Left kidney (tissue), 8 donors: ENCODE results near the gene OR2M7. TPM values are rescaled to one million over a fixed set of nuclear protein-coding genes. Genes with fewer than 3 reads are reported as not detected.
"Not testable (repeated sequence)": the region's sequence is repeated elsewhere in the genome, so short reads cannot be mapped to it uniquely, and the experiment has no call there.

ENCODE experiments used
- DNase-seq: peaks from one replicate; pipeline ENCODE4 v3.0.0-alpha.2; 2013
- long read RNA-seq, 8 donors: transcript quantifications; one replicate each; lab custom pipeline, GENCODE V29; 2026
- polyA plus RNA-seq: library from polyadenylated mRNA; unstranded; fragments of 120-200 nt; gene quantifications from one replicate; pipeline ENCODE4 v1.2.1, GENCODE V29; 2013; ENCODE audit not compliant: insufficient read length

OR2M7 gene
- polyA plus RNA-seq, result not detected
- long read RNA-seq, donor 1, result 0 reads
- long read RNA-seq, donor 2, result 0 reads
- long read RNA-seq, donor 3, result 0 reads
- long read RNA-seq, donor 4, result 0 reads
- long read RNA-seq, donor 5, result 0 reads
- long read RNA-seq, donor 6, result 0 reads
- long read RNA-seq, donor 7, result 0 reads
- long read RNA-seq, donor 8, result 0 reads

GRCh38 chr1:248324468-248324867 is at the start of gene OR2M7:
Gene OR2M7, minus strand, starts transcription at chr1:248324568. Its CDS starts 0 bp downstream, at chr1:248324568.
- no peak for DNase-seq

DNA sequence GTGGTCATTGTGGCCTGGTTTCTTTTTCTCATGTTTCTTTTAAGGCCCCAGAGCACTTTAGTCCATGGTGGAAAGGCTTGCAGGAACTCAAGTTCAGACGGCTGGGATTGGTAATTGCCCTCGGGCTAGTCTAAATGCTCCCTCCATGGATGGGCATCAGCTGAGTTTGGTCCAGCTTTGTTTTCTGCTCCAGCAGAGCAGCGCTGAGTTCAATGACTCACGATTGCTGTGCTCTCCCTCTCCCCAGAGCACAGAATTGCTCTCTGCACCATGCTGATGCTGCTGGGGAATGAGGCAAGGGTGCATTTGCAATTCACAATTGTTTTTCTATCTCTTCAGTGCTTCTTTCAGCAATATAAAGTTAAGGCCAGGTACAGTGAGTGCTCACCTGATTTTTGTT is 49.4 kb upstream of the OR2M7 start:
- DNase-seq, result no peak

GRCh38 chr1:248372394-248372793 is 48.0 kb upstream of the OR2M7 start:
- no peak for DNase-seq

- DNase-seq, result no peak
Observed at GRCh38 chr1:248366609-248367008, 42.2 kb upstream of the OR2M7 start.

DNA sequence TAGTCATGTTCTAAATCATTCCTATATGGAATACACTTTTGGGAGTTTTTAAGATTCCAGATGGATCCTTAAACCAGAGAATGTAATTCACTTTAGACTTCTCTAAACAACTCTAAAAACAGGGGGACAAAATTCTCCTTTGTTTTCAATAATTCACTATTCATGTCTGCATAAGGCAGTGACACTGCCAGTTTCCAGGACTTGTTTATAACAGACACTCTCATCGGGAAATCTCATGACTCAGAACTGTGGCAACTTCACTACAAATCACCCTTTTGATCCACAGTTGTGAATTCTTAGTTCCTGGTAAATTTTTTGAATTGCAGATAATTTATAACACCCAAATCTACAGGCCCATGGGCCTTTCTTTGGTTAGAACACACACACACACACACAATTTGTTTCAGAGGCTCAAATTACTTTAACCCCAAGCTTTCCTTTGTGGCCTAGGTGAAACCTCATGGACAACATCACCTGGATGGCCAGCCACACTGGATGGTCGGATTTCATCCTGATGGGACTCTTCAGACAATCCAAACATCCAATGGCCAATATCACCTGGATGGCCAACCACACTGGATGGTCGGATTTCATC is 36.9 kb upstream of the OR2M7 start, which contains the start of gene OR2T4:
OR2T4 (plus strand) TSS at position 545 of the 595 bp plus-strand sequence; CDS start at position 545, 0 bp downstream.
- DNase-seq, result no peak

GRCh38 chr1:248359415-248359814 is 35.0 kb upstream of the OR2M7 start:
- DNase-seq, result no peak

- no peak for DNase-seq
Observed at GRCh38 chr1:248348475-248348874, 24.1 kb upstream of the OR2M7 start, which contains the start of gene OR14C36. Gene OR14C36, plus strand, starts transcription at chr1:248348775. Its CDS starts 0 bp downstream, at chr1:248348775.

GRCh38 chr1:248343451-248343850 is 19.1 kb upstream of the OR2M7 start:
- DNase-seq, result no peak

- no peak for DNase-seq
Observed at GRCh38 chr1:248316796-248317195, 7.6 kb downstream of the OR2M7 start.

- not testable (repeated sequence) for DNase-seq
Observed at GRCh38 chr1:248306740-248307139, 17.6 kb downstream of the OR2M7 start.

DNA sequence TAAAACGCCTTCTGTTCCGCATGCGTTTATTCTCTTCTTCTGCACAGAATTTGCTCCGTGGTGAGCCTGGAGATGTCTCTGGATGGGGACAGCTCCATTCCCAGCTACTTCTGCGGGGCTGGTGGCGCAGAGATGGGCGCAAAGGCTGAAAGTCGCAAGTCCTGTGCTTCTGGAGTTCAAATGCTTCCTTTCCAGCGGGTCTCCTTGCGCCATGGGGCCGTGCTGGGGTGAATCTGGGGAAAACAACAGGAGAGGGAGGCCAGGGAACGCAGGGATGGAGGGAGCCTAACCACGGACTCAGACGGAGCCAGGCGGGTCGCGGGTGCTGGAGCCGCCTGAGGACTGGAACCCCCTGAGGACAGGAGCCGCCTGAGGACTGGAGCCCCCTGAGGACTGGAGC is 18.3 kb downstream of the OR2M7 start:
- no peak for DNase-seq

- DNase-seq, result not testable (repeated sequence)
Observed at GRCh38 chr1:248305672-248306071, 18.7 kb downstream of the OR2M7 start.

DNA sequence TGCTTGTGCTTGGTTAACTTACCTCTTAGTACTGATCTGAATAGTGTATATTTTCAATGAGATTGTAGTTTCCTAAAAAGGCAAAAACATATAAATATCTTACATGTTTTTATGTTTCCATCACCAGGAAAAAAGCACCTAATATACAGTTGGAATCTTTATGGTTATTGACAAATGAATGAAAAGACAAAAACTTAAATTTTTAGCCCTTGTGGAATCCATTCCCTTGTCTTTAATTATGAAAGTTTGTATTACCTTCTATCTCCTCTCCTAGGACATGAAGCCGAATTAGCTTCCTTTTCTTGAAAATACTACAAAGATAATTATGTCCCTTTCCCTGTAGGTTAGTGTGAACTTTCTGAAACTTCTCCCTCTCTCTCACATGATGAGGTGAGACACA is 21.0 kb downstream of the OR2M7 start, which contains the start of gene OR2T12:
OR2T12 (minus strand) TSS at position 101 of the 400 bp plus-strand sequence. CDS start 7,846 bp downstream, outside the sequence.
- no peak for DNase-seq

DNA sequence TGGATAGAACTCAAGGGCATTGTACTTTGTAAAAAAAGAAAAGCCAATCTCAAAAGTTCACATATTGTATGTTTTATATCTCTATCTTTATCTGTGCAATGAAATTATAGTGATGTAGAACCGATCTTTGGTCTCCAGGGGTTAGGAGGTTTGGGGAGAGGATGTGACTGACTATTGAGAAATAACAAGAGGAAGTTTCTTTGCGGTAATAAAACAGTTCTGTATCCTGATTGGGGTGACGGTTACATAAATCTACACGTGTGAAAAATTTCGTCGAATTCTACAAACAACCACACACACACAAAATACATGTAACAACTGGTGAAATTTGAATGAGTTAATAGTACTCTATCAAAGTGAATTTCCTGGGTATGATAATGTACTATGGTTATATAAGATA is 36.0 kb downstream of the OR2M7 start:
- DNase-seq, result no peak

DNA sequence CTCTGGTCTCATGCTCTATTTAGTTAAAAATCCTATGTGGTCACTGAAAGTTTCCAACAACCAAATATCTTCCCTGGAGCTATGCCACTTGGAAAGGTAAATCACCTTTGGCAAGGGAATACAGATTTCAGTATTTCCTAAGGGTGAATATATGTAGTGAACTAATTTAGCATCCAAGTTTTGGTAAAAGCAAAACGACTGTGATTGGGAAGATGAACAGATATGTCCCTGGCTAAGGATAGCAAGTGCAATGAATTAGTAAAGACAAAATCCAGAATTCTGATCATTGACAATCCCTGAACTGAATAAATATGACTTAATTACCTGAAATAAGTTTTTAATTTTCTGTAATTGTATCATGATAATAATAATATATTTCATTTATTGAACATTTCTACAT is 46.5 kb downstream of the OR2M7 start, which contains the start of gene OR2T33:
OR2T33 (minus strand) TSS at position 101 of the 400 bp plus-strand sequence. CDS start 4,162 bp downstream, outside the sequence.
- DNase-seq, result no peak

Other genes starting within 250 kb of the OR2M7 start
- gene OR2L13, start 229.4 kb downstream of the OR2M7 start, polyA plus RNA-seq, result not detected
- not detected for gene OR2M5, start 179.4 kb downstream of the OR2M7 start, polyA plus RNA-seq
- gene OR2M2, start 149.7 kb downstream of the OR2M7 start, polyA plus RNA-seq, result not detected
- 0.08 TPM for gene OR2M3, start 127.3 kb downstream of the OR2M7 start, polyA plus RNA-seq
- 0.07 TPM for gene OR2M4, start 93.2 kb downstream of the OR2M7 start, polyA plus RNA-seq
- not detected for gene OR2T33, start 46.6 kb downstream of the OR2M7 start, polyA plus RNA-seq
- gene OR2T12, start 21.1 kb downstream of the OR2M7 start, polyA plus RNA-seq, result 0.07 TPM
- not detected for gene OR14C36, start 24.2 kb upstream of the OR2M7 start, polyA plus RNA-seq
- not detected for gene OR2T4, start 37.1 kb upstream of the OR2M7 start, polyA plus RNA-seq
- gene OR2T6, start 51.2 kb upstream of the OR2M7 start, polyA plus RNA-seq, result not detected
- gene OR2T1, start 78.5 kb upstream of the OR2M7 start, polyA plus RNA-seq, result not detected
- not detected for gene OR2T2, start 121.1 kb upstream of the OR2M7 start, polyA plus RNA-seq
- gene OR2T3, start 148.8 kb upstream of the OR2M7 start, polyA plus RNA-seq, result not detected
- gene OR2T5, start 164.0 kb upstream of the OR2M7 start, polyA plus RNA-seq, result not detected
- 0.03 TPM for gene OR2G6, start 183.5 kb upstream of the OR2M7 start, polyA plus RNA-seq
- gene OR2T29, start 238.2 kb upstream of the OR2M7 start, polyA plus RNA-seq, result not detected